NCI-H748 (cell line): ENCODE measurements around the gene POFUT2.

Experiments
- DNase-seq: peaks from one replicate; lab custom pipeline; 2025; ENCODE audit not compliant: unreplicated experiment; lab: John Stamatoyannopoulos, UW

POFUT2 gene

GRCh38 chr21:45283611-45284455, 3.9 kb downstream of the POFUT2 start:
- no peak for DNase-seq

GRCh38 chr21:45283035-45283610, 4.6 kb downstream of the POFUT2 start:
- no peak for DNase-seq

DNA sequence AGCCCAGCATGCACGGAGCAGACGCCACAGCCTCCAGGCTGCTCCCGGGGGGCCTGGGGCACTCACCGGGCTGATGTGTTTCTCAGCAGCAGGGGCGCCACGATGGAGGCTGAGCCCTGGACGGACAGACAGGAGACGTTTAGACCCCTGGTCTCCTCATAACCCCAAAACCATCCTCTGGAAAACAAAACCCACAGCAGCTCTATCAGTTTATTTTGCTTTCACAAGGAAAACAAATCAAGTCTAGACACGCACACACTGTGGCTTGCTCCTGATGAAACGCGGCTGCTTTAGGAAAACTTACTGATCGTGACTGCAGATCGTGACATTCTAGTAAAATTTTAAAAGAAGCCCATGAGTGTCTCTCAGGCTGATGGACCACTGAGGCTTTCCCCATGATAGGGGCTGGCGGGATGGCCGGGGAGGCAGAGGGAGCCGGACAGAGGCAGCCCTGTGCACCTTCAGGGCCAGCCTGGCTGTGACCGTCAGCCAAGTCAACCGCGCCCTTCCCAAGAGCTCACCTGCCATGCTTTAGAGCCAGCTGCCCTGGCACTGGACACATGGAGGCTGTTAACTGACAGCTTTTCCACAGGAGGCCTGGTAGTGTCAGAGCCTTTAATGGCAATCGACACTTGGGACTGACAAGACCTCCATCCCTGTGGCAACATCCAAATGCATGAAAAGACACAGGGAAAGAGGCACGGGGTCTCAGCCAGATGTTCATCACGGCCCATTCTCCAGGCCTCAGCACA, 5.2 kb downstream of the POFUT2 start:
- no peak for DNase-seq

GRCh38 chr21:45281411-45282282, 6.0 kb downstream of the POFUT2 start:
- DNase-seq: no peak

- no peak for DNase-seq
These were observed 6.7 kb downstream of the POFUT2 start for GRCh38 chr21:45280969-45281368.

- DNase-seq: no peak
These were observed 7.4 kb downstream of the POFUT2 start for GRCh38 chr21:45280178-45280821.

DNA sequence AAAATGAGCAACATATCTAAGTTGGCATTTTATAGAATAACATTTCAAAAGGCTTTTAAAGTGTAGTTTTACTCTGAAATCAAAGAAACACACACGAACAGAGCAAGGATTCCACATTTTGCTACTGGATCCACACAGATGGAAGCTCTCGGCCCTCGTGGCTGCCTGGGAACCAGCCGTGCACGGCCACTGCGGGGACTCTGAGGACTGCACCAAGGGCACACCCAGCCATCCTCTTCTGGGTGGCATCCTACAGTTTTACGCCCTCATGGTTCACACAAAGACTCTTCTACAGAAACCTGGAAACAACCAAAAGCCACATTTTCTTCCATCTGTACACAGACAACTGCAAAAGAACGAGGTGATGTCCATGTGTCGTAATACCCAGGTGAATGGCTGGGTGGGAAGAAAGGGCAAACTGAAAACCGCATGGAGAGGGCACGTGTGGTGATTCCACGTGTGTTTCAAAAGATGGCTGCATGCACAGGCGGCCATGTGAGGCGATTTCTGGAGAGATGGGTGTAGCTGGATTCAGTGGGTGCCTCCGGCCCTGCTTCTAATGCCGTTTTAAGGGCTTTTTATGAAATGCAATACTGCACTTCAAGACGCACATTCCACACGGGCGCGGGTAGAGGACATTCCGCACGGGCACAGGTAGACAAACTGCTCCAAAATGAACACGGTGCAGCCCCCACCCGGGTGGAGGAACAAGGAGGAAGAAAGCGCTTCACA, 8.1 kb downstream of the POFUT2 start:
- DNase-seq: no peak

DNA sequence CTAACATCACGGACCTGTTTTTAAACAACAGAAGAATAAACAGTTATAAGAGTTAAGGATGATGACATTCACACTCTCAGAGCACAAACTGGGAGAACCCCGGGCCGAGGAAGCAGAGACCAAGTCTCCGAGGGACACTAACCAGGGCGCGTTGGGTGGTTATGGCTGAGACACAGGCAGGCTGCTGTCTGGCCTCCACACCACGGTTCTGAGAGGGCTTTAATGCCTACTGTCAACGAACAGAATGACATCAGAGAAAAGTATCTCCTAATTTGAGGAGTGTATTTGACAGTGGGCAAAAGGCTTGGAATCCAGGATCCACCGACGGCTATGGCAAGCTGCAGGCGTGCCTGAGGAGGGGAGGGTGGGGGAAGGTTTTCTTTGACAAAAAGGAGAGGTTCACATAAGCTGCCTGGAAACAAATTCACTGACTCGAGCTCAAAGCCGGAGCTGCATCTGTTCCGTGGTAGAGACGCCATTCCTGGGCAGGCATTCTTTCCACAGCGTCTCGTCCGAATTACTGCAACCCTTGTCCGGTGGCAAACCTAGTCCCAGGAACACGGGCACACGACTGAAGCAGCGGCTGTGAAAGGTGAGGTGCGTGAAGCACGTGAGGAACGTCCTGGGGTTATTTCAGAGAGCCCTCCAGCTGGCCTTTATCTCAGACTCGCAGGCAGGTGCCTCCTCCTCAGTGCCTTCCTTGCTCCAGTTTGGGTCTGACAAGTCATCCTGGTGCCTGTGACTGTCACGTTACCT, 9.4 kb downstream of the POFUT2 start:
- DNase-seq: no peak

DNA sequence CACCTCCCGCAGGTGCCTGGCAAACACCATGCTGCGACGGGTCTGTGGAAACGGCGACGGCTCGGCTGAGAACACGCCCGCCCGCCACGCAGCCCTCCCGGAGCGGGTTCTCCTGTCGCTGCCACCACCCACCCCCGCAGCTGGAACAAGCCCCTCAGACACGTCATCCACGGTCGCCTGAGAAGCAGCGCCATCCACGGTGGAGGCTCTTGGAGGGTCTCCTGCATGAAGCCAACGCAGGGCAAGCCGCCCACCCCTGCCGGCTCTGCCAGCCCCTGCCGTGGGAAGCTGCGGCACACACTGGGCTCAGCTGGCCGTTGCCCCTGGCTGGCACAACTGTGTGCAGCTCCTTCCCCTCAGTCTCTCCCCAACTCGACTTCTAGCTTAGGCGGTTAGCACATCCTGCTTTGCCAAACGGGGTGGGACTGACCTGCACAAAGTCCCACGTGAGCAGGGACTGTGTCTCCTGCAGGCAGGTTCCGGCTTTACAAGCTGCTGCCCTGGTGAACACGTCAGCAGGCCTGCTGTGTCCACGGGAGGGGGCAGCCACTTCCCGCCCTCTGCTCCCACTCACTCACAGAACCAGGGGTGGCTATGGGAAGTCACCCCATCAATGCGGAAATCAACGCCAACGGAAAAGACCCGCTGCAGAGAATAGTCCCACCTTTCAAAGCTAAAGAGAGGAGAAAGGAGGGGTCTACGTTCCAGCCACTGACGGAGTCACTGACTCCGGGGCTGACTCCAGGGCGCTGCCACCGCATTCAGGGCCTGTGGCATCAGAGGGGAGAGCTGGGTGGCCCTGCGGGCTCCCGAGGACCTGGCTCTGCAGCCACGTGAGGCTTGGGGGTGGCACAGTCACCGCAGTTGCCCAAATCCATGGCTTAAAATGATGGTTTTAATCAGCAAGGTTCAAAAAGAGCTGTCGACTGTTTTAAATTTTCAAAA, 10.3 kb downstream of the POFUT2 start:
- DNase-seq: no peak

- no peak for DNase-seq
These were observed 11.1 kb downstream of the POFUT2 start for GRCh38 chr21:45276596-45276995.

- DNase-seq: no peak
These were observed 17.3 kb downstream of the POFUT2 start for GRCh38 chr21:45270306-45270821.

GRCh38 chr21:45269861-45270260, 17.8 kb downstream of the POFUT2 start:
- no peak for DNase-seq

GRCh38 chr21:45267390-45267760, 20.3 kb downstream of the POFUT2 start:
- DNase-seq: no peak

- no peak for DNase-seq
These were observed 20.9 kb downstream of the POFUT2 start for GRCh38 chr21:45266518-45267389.

- no peak for DNase-seq
These were observed 21.8 kb downstream of the POFUT2 start for GRCh38 chr21:45265721-45266517.

DNA sequence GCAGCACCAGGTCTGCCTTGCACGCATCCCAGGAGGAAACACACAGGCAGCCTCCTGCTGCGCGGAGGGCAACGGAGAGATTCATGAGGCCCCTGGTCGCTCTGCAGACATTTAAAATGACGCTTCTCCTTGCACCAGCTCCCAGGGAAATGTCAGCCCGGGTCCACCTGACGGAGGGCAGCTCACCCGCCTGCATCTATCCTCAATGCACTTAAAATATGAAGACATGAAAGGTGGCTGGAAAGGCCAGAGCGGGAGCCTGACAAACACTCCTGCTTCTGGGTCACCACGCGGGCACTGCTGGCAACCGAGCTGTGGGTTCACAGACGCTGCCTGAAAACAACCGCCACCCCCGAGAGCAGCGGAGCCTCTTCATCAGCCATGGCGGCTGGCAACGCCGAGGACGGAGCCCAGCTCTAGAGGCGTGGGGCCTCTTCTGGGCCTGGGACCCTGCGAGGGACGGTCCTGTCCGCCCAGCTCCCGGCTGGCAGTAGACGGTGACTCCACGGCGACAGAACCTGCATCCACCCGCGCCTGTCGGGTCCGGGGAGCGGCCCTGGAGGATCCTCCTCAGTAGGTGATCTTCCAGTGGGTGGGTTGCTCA, 22.7 kb downstream of the POFUT2 start:
- DNase-seq: no peak
